ENCODE measurements around the gene COL20A1. TPM values are rescaled to one million over a fixed set of nuclear protein-coding genes. Genes with fewer than 3 reads are reported as not detected.

COL20A1 gene
- total and polyA plus RNA-seq, 3 experiments from 2014 or later: 0.04 TPM; not detected in 2

DNA sequence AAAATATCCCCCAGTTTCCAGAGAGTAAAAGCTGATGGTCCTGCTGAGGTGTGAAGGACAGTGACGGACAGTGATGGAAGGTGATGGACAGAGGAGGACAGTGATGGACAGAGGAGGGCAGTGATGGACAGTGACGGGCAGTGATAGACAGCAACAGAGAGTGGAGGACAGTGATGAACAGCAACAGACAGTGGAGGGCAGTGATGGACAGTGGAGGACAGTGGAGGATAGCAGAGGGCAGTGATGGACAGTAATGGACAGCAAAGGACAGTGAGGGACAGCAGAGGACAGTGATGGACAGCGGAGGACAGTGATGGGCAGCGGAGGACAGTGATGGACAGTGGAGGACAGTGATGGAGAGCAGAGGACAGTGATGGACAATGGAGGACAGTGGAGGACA lies 36.0 kb upstream of the COL20A1 start:
- ChIA-PET POLR2A (no interaction called here), CTCF (no interaction called here)
- no peaks in the 10 kb centered on the region for H3K9me3 Mint-ChIP-seq
- no peak overlapping the region for H3K27ac Mint-ChIP-seq
- peaks cover 0 to 3% (median 0%) of the 10 kb centered on the region in 3 donors for H3K36me3 Mint-ChIP-seq
- Histone ChIP-seq H3K36me3 (ENCODE audit: insufficient read depth, low read length) (no peaks in the 10 kb centered on the region), H3K27me3 (ENCODE audit: insufficient read depth, low read length, poor library complexity, severe bottlenecking) (peaks cover 25% of the 10 kb centered on the region), H3K4me1 (ENCODE audit: insufficient read depth, low read length) (no peaks in the 10 kb centered on the region), H3K27ac (ENCODE audit: low read depth, low read length) (no peak overlapping the region), H3K4me3 (ENCODE audit: low read length) (no peak overlapping the region), H3K9me3 (ENCODE audit: low read length) (no peaks in the 10 kb centered on the region)
- peaks cover 25 to 52% of the 10 kb centered on the region in 2 donors for H3K27me3 Mint-ChIP-seq
- H3K4me1 Mint-ChIP-seq: peaks cover 7 to 12% (median 9%) of the 10 kb centered on the region in 3 donors
- no peak overlapping the region for H3K4me3 Mint-ChIP-seq
- no peak for DNase-seq

DNA sequence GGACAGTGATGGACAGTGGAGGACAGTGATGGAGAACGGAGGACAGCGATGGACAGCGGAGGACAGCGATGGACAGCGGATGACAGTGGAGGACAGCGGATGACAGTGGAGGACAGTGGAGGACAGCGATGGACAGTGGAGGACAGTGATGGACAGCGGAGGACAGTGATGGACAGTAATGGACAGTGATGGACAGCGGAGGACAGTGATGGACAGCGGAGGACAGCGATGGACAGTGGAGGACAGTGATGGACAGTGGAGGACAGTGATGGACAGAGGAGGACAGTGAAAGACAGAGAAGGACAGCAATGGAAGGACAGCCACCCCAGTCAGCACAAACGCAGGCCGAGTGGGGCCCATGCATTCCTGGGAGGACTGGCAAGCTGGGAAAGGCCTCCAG lies 35.4 kb upstream of the COL20A1 start:
- Mint-ChIP-seq H3K27me3 (peaks cover 21 to 45% of the 10 kb centered on the region in 2 donors), H3K9me3 (no peaks in the 10 kb centered on the region), H3K4me3 (no peak overlapping the region), H3K36me3 (peaks cover 0 to 3% (median 0%) of the 10 kb centered on the region in 3 donors), H3K27ac (no peak overlapping the region), H3K4me1 (peaks cover 10 to 16% (median 13%) of the 10 kb centered on the region in 3 donors)
- Histone ChIP-seq H3K4me1 (ENCODE audit: insufficient read depth, low read length) (no peaks in the 10 kb centered on the region), H3K27me3 (ENCODE audit: insufficient read depth, low read length, poor library complexity, severe bottlenecking) (peaks cover 21% of the 10 kb centered on the region), H3K9me3 (ENCODE audit: low read length) (no peaks in the 10 kb centered on the region), H3K36me3 (ENCODE audit: insufficient read depth, low read length) (no peaks in the 10 kb centered on the region), H3K4me3 (ENCODE audit: low read length) (no peak overlapping the region), H3K27ac (ENCODE audit: low read depth, low read length) (no peak overlapping the region)
- ChIA-PET POLR2A (no interaction called here), CTCF (no interaction called here)
- DNase-seq: no peak

DNA sequence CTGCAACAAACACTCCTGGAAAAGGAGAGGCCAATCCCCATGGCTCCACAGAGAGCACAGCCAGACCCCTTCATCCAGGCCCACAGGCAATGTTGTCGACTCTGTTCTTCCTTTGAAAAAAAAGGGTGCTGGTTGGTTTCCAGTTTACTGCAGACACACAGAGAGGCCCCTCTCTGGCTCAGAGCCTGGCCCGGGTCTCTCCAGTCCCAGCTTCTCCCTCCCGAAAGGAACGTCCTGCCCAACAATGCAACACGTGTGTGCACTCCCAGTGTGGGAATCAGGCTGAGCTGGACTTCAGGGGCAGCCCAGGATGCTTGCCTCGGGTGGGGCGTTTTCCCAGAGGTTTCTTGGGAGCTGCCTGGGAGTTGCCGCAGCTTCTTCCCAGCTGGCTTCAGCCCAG lies 34.2 kb upstream of the COL20A1 start:
- Histone ChIP-seq H3K27ac (ENCODE audit: low read depth, low read length) (no peak overlapping the region), H3K4me3 (ENCODE audit: low read length) (no peak overlapping the region), H3K9me3 (ENCODE audit: low read length) (no peaks in the 10 kb centered on the region), H3K36me3 (ENCODE audit: insufficient read depth, low read length) (no peaks in the 10 kb centered on the region), H3K4me1 (ENCODE audit: insufficient read depth, low read length) (no peaks in the 10 kb centered on the region), H3K27me3 (ENCODE audit: insufficient read depth, low read length, poor library complexity, severe bottlenecking) (peaks cover 15% of the 10 kb centered on the region)
- peaks cover 0 to 3% (median 0%) of the 10 kb centered on the region in 3 donors for H3K36me3 Mint-ChIP-seq
- ChIA-PET CTCF (no interaction called here), POLR2A (no interaction called here)
- no peak for DNase-seq
- no peak overlapping the region for H3K4me3 Mint-ChIP-seq
- no peak overlapping the region for H3K27ac Mint-ChIP-seq
- H3K9me3 Mint-ChIP-seq: no peaks in the 10 kb centered on the region
- peaks cover 19 to 43% of the 10 kb centered on the region in 2 donors for H3K27me3 Mint-ChIP-seq
- peaks cover 6 to 9% (median 8%) of the 10 kb centered on the region in 3 donors for H3K4me1 Mint-ChIP-seq

DNA sequence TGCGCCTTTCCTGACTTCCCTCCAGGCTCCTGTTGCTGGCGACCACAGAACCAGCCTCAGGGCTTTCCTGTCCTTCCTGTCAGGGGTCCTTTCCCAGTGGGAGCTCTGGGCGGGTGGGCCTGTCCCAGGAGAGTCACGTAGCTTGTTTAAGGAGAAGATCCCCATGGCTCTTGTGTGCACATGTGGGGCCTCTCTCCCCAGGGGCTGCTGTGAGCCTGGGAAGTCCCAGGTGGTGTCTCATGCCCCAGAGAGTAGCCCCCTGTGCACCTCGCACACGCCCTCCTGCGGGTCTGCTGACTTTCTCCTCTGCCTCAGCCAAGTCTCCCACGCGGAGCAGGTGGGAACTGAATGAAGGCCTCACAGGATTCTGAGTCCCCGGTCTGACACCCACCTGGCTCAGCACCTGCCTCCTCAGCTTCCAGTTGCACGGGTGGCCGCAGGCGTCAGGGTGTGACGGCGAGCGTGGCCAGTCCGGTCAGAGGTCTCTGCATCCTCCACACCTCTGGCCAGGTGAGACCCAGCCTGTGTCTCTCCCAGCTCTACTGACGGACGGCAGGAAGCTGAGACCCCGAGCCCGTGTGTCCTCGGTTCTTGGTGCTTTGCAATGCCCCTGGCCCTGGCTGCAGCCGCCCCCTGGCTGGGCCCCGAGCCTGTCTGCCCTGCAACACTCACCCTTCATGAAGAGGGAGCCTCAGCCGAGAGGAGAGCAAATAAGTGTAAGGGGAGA lies 33.1 kb upstream of the COL20A1 start:
- Histone ChIP-seq H3K27ac (ENCODE audit: low read depth, low read length) (no peak overlapping the region), H3K9me3 (ENCODE audit: low read length) (no peaks in the 10 kb centered on the region), H3K27me3 (ENCODE audit: insufficient read depth, low read length, poor library complexity, severe bottlenecking) (peaks cover 14% of the 10 kb centered on the region), H3K4me3 (ENCODE audit: low read length) (no peak overlapping the region), H3K4me1 (ENCODE audit: insufficient read depth, low read length) (no peaks in the 10 kb centered on the region), H3K36me3 (ENCODE audit: insufficient read depth, low read length) (no peaks in the 10 kb centered on the region)
- Mint-ChIP-seq H3K4me3 (no peak overlapping the region), H3K27ac (no peak overlapping the region), H3K36me3 (peaks cover 0 to 3% (median 0%) of the 10 kb centered on the region in 3 donors), H3K9me3 (no peaks in the 10 kb centered on the region), H3K27me3 (peaks cover 22 to 45% of the 10 kb centered on the region in 2 donors), H3K4me1 (peaks cover 6 to 9% (median 8%) of the 10 kb centered on the region in 3 donors)
- no peak for DNase-seq
- ChIA-PET CTCF (no interaction called here), POLR2A (no interaction called here)

DNA sequence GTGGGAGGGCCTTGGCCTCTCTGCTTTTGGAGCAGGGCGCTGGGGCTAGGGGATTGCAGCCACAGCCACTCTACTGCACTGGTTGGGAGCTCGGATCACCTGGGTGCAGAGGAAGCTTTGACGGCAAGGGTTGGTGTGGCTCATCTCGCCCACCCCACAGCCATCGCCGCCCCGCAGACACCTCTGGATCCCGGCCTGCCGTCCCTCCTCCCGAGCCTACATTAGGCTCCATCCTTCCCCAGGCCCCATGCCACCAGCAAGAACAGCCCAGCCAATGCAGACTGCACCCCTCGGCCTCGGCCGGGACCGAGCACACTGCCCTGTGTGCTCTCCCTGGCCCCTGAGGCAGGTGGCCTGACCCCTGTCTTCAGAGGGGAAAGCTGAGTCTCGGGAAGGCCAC lies 32.5 kb upstream of the COL20A1 start:
- H3K27ac Mint-ChIP-seq: no peak overlapping the region
- H3K27ac ChIP-seq (ENCODE audit: low read depth, low read length): no peak overlapping the region
- H3K27me3 Mint-ChIP-seq: peaks cover 18 to 42% of the 10 kb centered on the region in 2 donors
- no peaks in the 10 kb centered on the region for H3K9me3 Mint-ChIP-seq
- ChIA-PET CTCF (no interaction called here), POLR2A (no interaction called here)
- no peak for DNase-seq
- H3K9me3 ChIP-seq (ENCODE audit: low read length): no peaks in the 10 kb centered on the region
- peaks cover 3 to 8% (median 7%) of the 10 kb centered on the region in 3 donors for H3K4me1 Mint-ChIP-seq
- H3K4me1 ChIP-seq (ENCODE audit: insufficient read depth, low read length): no peaks in the 10 kb centered on the region
- no peak overlapping the region for H3K4me3 Mint-ChIP-seq
- H3K36me3 Mint-ChIP-seq: peaks cover 0 to 3% (median 0%) of the 10 kb centered on the region in 3 donors
- H3K4me3 ChIP-seq (ENCODE audit: low read length): no peak overlapping the region
- H3K27me3 ChIP-seq (ENCODE audit: insufficient read depth, low read length, poor library complexity, severe bottlenecking): peaks cover 8% of the 10 kb centered on the region
- H3K36me3 ChIP-seq (ENCODE audit: insufficient read depth, low read length): no peaks in the 10 kb centered on the region

DNA sequence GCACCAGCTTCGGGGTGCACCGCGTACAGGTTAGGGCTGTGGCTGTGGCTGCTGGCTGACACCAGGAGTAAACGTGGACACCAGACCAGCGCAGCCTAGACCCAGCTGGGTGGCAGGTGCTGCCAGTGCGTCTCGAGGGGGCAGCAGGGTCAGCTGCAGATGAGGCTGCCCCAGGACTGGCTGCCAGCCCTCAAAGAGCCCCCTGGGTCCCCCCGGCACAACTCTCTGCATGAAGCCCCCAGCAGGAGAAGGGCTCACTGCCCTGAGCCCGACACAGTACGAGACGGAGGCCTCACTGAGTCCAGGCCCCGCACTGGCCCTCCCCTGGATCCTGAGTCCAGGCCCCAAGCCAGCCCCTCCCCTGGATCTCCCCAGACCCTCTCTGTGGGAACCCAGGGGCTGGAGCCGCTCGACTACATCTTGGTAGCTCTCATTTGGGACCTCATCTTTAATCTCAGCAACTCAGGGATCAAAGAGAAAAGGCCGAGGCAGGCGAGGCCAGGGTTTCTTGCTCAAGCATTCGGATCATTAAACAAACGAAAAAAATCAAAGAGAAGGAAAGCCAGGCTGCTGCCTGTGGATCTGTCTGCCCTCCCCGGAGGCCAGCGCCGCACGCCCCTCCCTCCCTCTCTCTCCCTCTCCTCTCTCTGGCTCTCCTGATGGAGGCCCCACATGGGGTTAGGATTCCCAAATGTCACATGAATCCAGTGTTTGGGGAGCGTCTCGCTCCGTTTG lies 31.8 kb upstream of the COL20A1 start:
- H3K9me3 Mint-ChIP-seq: no peaks in the 10 kb centered on the region
- POLR2A ChIA-PET: no interaction called here
- H3K4me1 Mint-ChIP-seq: peaks cover 2 to 8% (median 6%) of the 10 kb centered on the region in 3 donors

DNA sequence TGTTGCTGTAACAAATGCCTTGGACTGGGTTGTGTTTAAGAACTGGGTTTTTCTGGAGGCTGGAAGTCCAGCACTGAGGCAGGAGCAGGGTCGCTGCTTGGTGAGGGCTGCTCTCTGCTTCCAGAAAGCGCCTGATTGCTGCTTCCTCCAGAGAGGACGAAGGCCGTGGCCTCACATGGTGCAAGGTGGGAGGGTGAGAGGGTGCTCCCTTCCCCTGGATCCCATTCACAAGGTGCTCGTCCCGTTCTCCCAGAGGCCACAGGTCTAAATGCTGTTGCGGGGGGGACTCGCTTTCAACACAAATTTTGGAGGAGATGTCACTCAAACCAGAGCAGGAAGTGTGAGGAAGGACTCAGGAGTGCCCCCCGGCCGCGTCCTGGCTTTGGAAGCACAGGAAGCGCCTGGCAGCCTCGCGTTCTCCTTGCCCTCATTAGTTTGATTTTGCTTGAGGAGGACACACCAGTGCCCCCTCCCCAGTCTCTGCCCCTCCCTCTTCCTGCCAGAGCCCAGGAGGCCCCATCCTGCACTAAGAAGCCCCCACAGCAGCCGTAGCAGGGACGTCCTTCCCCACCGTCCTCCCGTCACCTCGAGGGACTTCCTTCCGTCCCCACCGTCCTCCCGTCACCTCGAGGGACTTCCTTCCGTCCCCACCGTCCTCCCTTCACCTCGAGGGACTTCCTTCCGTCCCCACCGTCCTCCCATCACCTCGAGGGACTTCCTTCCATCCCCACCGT lies 31.0 kb upstream of the COL20A1 start:
- Histone ChIP-seq H3K4me1 (ENCODE audit: insufficient read depth, low read length) (no peaks in the 10 kb centered on the region), H3K9me3 (ENCODE audit: low read length) (no peaks in the 10 kb centered on the region), H3K27me3 (ENCODE audit: insufficient read depth, low read length, poor library complexity, severe bottlenecking) (no peaks in the 10 kb centered on the region), H3K4me3 (ENCODE audit: low read length) (no peak overlapping the region), H3K27ac (ENCODE audit: low read depth, low read length) (no peak overlapping the region), H3K36me3 (ENCODE audit: insufficient read depth, low read length) (no peaks in the 10 kb centered on the region)
- ChIA-PET POLR2A (no interaction called here), CTCF (no interaction called here)
- Mint-ChIP-seq H3K4me3 (peak overlapping the region in 1 of 7 donors; percentile 88), H3K27ac (peak overlapping the region in 1 of 8 donors; percentile 95), H3K4me1 (peaks cover 2 to 8% (median 6%) of the 10 kb centered on the region in 3 donors), H3K36me3 (peaks cover 0 to 2% (median 0%) of the 10 kb centered on the region in 3 donors), H3K9me3 (no peaks in the 10 kb centered on the region), H3K27me3 (peaks cover 16 to 38% of the 10 kb centered on the region in 2 donors)
- DNase-seq: no peak

More for the DNA sequence above, 31.8 kb upstream of the COL20A1 start:
- Histone ChIP-seq H3K36me3 (ENCODE audit: insufficient read depth, low read length) (no peaks in the 10 kb centered on the region), H3K4me1 (ENCODE audit: insufficient read depth, low read length) (no peaks in the 10 kb centered on the region), H3K27ac (ENCODE audit: low read depth, low read length) (no peak overlapping the region), H3K27me3 (ENCODE audit: insufficient read depth, low read length, poor library complexity, severe bottlenecking) (peaks cover 2% of the 10 kb centered on the region), H3K4me3 (ENCODE audit: low read length) (no peak overlapping the region), H3K9me3 (ENCODE audit: low read length) (no peaks in the 10 kb centered on the region)
- DNase-seq: no peak
- Mint-ChIP-seq H3K36me3 (peaks cover 0 to 3% (median 0%) of the 10 kb centered on the region in 3 donors), H3K27me3 (peaks cover 18 to 42% of the 10 kb centered on the region in 2 donors), H3K4me3 (no peak overlapping the region), H3K27ac (no peak overlapping the region)
- CTCF ChIA-PET: no interaction called here

DNA sequence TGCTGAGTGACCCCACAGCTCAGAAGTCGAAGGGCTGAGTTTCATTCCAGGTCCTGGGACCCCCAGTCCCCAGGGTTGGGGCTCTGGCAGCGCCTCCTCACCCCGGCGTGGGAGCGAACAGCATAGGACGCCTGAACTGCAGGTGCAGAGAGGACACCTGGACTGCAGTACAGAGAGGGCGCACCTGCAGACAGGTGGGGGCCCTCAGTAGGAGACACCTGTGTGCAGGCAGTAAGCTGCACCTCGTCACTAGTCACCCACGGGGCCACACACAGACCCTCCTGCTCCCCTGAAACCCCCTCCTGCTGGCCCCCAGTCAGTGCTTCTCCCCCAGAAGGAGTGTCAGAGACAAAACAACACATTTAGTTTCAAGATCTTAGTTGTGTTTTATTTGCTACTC lies 30.1 kb upstream of the COL20A1 start:
- no peaks in the 10 kb centered on the region for H3K36me3 Mint-ChIP-seq
- H3K27ac ChIP-seq (ENCODE audit: low read depth, low read length): no peak overlapping the region
- H3K9me3 Mint-ChIP-seq: no peaks in the 10 kb centered on the region
- H3K27me3 ChIP-seq (ENCODE audit: insufficient read depth, low read length, poor library complexity, severe bottlenecking): no peaks in the 10 kb centered on the region
- no peak for DNase-seq
- H3K4me1 Mint-ChIP-seq: peaks cover 2 to 8% (median 6%) of the 10 kb centered on the region in 3 donors
- H3K9me3 ChIP-seq (ENCODE audit: low read length): no peaks in the 10 kb centered on the region
- no peak overlapping the region for H3K27ac Mint-ChIP-seq
- no peak overlapping the region for H3K4me3 ChIP-seq (ENCODE audit: low read length)
- H3K4me3 Mint-ChIP-seq: no peak overlapping the region
- H3K36me3 ChIP-seq (ENCODE audit: insufficient read depth, low read length): no peaks in the 10 kb centered on the region
- POLR2A ChIA-PET: no interaction called here
- CTCF ChIA-PET: no interaction called here
- peaks cover 12 to 40% of the 10 kb centered on the region in 2 donors for H3K27me3 Mint-ChIP-seq
- no peaks in the 10 kb centered on the region for H3K4me1 ChIP-seq (ENCODE audit: insufficient read depth, low read length)

Measured in CD8-positive, alpha-beta memory T cell (primary cell).